Prostate gland (tissue), 2 donors: ENCODE measurements around the gene CLDN6. TPM values are rescaled to one million over a fixed set of nuclear protein-coding genes. Genes with fewer than 3 reads are reported as not detected.

Experiments
- DNase-seq: peaks from one replicate; pipeline ENCODE4 v3.0.0-alpha.2; 2019; ENCODE audit warnings: low spot score
- H3K27ac ChIP-seq, 2 donors: fragments of 200-600 bp; sonication (generic); 2 replicates each; pipeline ENCODE4 v1.5.1; 2017 to 2019
- H3K27me3 ChIP-seq: fragments of 200-600 bp; sonication (generic); replicated peaks from 2 replicates; pipeline ENCODE4 v1.5.1; 2019; ENCODE audit not compliant: insufficient read depth
- H3K36me3 ChIP-seq, 2 donors: fragments of 200-600 bp; sonication (generic); 1 replicate in 1 of 2; 2 replicates in 1 of 2; pipeline versions ENCODE4 v1.5.1 to v1.8.1; 2017 to 2019
- H3K4me1 ChIP-seq: fragments of 200-600 bp; sonication (generic); replicated peaks from 2 replicates; pipeline ENCODE4 v1.5.1; 2019
- H3K4me3 ChIP-seq, 2 donors: fragments of 200-600 bp; sonication (generic); 2 replicates each; pipeline ENCODE4 v1.5.1; 2017 to 2019
- H3K9me3 ChIP-seq: fragments of 200-600 bp; sonication (generic); 2 replicates; pipeline ENCODE4 v1.5.1; 2017
- POLR2A ChIP-seq: fragments of 450-650 bp; IDR thresholded peaks from one replicate; pipeline ENCODE4 v1.6.1; 2016; ENCODE audit warnings: antibody characterized with exemption, mild to moderate bottlenecking
- POLR2AphosphoS5 ChIP-seq: sonication (generic); formaldehyde crosslinking; IDR thresholded peaks from one replicate; pipeline ENCODE4 v1.6.1; 2017; ENCODE audit warnings: antibody characterized with exemption
- WGBS: methylation state at CpG from one replicate; pipeline ENCODE4 v1.1.5; 2018; 5-methylcytosine and 5-hydroxymethylcytosine counted together
- intact Hi-C: fragments of 100-400 bp; cut with DNase I; formaldehyde crosslinking; loops from one replicate; pipeline ENCODE4 v1.14.2; 2022
- total RNA-seq, 2 donors: library from RNA; depleted of rRNA; stranded (reverse); fragments of >200 nt; gene quantifications; one replicate each; pipeline ENCODE4 v1.1.0, GENCODE V29; 2016
- TF ChIP-seq, protein P1 (sequence below), 4 experiments: fragments of 200-600 bp in 2 of 4; fragments of 450-650 bp in 2 of 4; sonication (generic) in 2 of 4; IDR thresholded peaks; 1 replicate in 3 of 4; 2 replicates in 1 of 4; pipeline ENCODE4 v1.5.1; 2016 to 2019; ENCODE audit warnings: antibody characterized with exemption in 4 of 4, mild to moderate bottlenecking in 2 of 4, moderate library complexity in 2 of 4

CLDN6 gene
- total RNA-seq, 2 donors from 2014 or later = 0.14 TPM; not detected in 1

- Histone ChIP-seq H3K9me3 (no peaks in the 10 kb centered on the region), H3K36me3 (no peaks in the 10 kb centered on the region), H3K27me3 (no peaks in the 10 kb centered on the region), H3K4me1 (peaks cover 21% of the 10 kb centered on the region), H3K27ac (peak overlapping the region; percentile 89 to 94), H3K4me3 (peak overlapping the region; percentile 48 to 54)
- DNase-seq = peak; percentile 73
- intact Hi-C loops = no loop called here
- peak; percentile 82 for TF ChIP-seq POLR2AphosphoS5
- TF ChIP-seq POLR2A = no peak
- TF ChIP-seq, protein P1, sequence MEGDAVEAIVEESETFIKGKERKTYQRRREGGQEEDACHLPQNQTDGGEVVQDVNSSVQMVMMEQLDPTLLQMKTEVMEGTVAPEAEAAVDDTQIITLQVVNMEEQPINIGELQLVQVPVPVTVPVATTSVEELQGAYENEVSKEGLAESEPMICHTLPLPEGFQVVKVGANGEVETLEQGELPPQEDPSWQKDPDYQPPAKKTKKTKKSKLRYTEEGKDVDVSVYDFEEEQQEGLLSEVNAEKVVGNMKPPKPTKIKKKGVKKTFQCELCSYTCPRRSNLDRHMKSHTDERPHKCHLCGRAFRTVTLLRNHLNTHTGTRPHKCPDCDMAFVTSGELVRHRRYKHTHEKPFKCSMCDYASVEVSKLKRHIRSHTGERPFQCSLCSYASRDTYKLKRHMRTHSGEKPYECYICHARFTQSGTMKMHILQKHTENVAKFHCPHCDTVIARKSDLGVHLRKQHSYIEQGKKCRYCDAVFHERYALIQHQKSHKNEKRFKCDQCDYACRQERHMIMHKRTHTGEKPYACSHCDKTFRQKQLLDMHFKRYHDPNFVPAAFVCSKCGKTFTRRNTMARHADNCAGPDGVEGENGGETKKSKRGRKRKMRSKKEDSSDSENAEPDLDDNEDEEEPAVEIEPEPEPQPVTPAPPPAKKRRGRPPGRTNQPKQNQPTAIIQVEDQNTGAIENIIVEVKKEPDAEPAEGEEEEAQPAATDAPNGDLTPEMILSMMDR (IDR thresholded peaks at IDR 0.05) = no peak
- 1% methylated on average over 51 of the region's 57 CpGs for WGBS
Measured at GRCh38 chr16:3020604-3021448, 2.8 kb upstream of the CLDN6 start.

GRCh38 chr16:3020247-3020603, 2.2 kb upstream of the CLDN6 start, which contains the start of gene TNFRSF12A:
TNFRSF12A (plus strand) TSS chr16:3020368; CDS start chr16:3020398, 30 bp downstream.
- WGBS = under 1% methylated on average over 38 of the region's 49 CpGs
- peak; percentile 63 for DNase-seq
- TF ChIP-seq POLR2A (peak; percentile 87), POLR2AphosphoS5 (no peak)
- TF ChIP-seq, protein P1 (IDR thresholded peaks at IDR 0.05) = peak in 2 of 4 experiments; percentile 25 to 39
- intact Hi-C loops = no loop called here
- H3K27me3 ChIP-seq = no peaks in the 10 kb centered on the region
- peak within 1 kb of the TSS; percentile 89 to 94 for H3K27ac ChIP-seq
- H3K4me3 ChIP-seq = peak within 1 kb of the TSS; percentile 48 to 54
- peaks cover 21% of the 10 kb centered on the region for H3K4me1 ChIP-seq
- no peaks in the 10 kb centered on the region for H3K36me3 ChIP-seq
- H3K9me3 ChIP-seq = no peaks in the 10 kb centered on the region

- no peaks in the 10 kb centered on the region for H3K27me3 ChIP-seq
- H3K9me3 ChIP-seq = no peaks in the 10 kb centered on the region
- peaks cover 21% of the 10 kb centered on the region for H3K4me1 ChIP-seq
- H3K27ac ChIP-seq = peak overlapping the region in 1 of 2 donors; percentile 94
- H3K36me3 ChIP-seq = no peaks in the 10 kb centered on the region
- TF ChIP-seq, protein P1 (IDR thresholded peaks at IDR 0.05) = no peak
- no peak for TF ChIP-seq POLR2A
- no peak for TF ChIP-seq POLR2AphosphoS5
- WGBS = 32% methylated on average over 40 of the region's 40 CpGs
- no peak for DNase-seq
- intact Hi-C loops = no loop called here
- peak overlapping the region; percentile 48 to 54 for H3K4me3 ChIP-seq
Measured at GRCh38 chr16:3019594-3020246, 1.7 kb upstream of the CLDN6 start.

GRCh38 chr16:3017344-3017743, 639 bp downstream of the CLDN6 start:
- Histone ChIP-seq H3K9me3 (no peaks in the 10 kb centered on the region), H3K27me3 (no peaks in the 10 kb centered on the region), H3K36me3 (no peaks in the 10 kb centered on the region), H3K4me1 (peaks cover 9% of the 10 kb centered on the region), H3K4me3 (no peak overlapping the region), H3K27ac (no peak overlapping the region)
- intact Hi-C loops = no loop called here
- WGBS = 60% methylated on average over 19 of the region's 20 CpGs
- DNase-seq = no peak
- TF ChIP-seq POLR2A (no peak), POLR2AphosphoS5 (no peak)
- TF ChIP-seq, protein P1 (IDR thresholded peaks at IDR 0.05) = no peak
